Osteoblast (primary cell): Measurements from ENCODE around the gene PTGR3. TPM values are rescaled to one million over a fixed set of nuclear protein-coding genes. Genes with fewer than 3 reads are reported as not detected.

Source experiments
- DNase-seq: peaks from one replicate; pipeline ENCODE4 v3.0.0; 2011; ENCODE audit warnings: low spot score, mixed read lengths; ENCODE audit not compliant: insufficient read length; ENCODE audit errors: missing footprints
- H2AFZ ChIP-seq: 2 replicates; pipeline ENCODE4 v1.6.0; 2011; ENCODE audit warnings: mild to moderate bottlenecking, low read length
- H3K27ac ChIP-seq: 2 replicates; pipeline ENCODE4 v1.5.1; 2011; ENCODE audit warnings: mild to moderate bottlenecking, low read depth, low read length, moderate library complexity
- H3K27me3 ChIP-seq: 2 replicates; pipeline ENCODE4 v1.6.0; 2012; ENCODE audit warnings: mild to moderate bottlenecking, control low read depth, inconsistent platforms, low read length, moderate library complexity; ENCODE audit not compliant: insufficient read depth
- H3K36me3 ChIP-seq: 2 replicates; pipeline ENCODE4 v1.5.1; 2011; ENCODE audit warnings: mild to moderate bottlenecking, low read length, control low read depth, moderate library complexity; ENCODE audit not compliant: insufficient read depth
- H3K4me1 ChIP-seq: 2 replicates; pipeline ENCODE4 v1.5.1; 2011; ENCODE audit warnings: mild to moderate bottlenecking, low read length, control low read depth, moderate library complexity; ENCODE audit not compliant: insufficient read depth
- H3K4me2 ChIP-seq: 2 replicates; pipeline ENCODE4 v1.6.0; 2011; ENCODE audit warnings: mild to moderate bottlenecking, low read length; ENCODE audit not compliant: insufficient read depth
- H3K4me3 ChIP-seq: fragments of 200-600 bp; sonication (generic); 3 replicates; pipeline ENCODE4 v1.5.1; 2012; ENCODE audit warnings: mild to moderate bottlenecking, low read length, inconsistent platforms; ENCODE audit not compliant: insufficient read depth
- H3K79me2 ChIP-seq: 2 replicates; pipeline ENCODE4 v1.6.0; 2012; ENCODE audit warnings: mild to moderate bottlenecking, low read length, control low read depth, inconsistent platforms; ENCODE audit not compliant: insufficient read depth
- H3K9me3 ChIP-seq: 2 replicates; pipeline ENCODE4 v1.5.1; 2011; ENCODE audit warnings: low read depth, low read length, control low read depth
- H4K20me1 ChIP-seq: 2 replicates; pipeline ENCODE4 v1.6.0; 2012; ENCODE audit warnings: mild to moderate bottlenecking, low read length, control low read depth; ENCODE audit not compliant: insufficient read depth
- CTCF ChIP-seq: IDR thresholded peaks from 2 replicates; pipeline ENCODE4 v1.5.1; 2011; ENCODE audit warnings: mild to moderate bottlenecking, low read depth, low read length, moderate library complexity; ENCODE audit errors: extremely low read depth
- total RNA-seq: library from RNA; depleted of rRNA; stranded (reverse); fragments of >200 nt; gene quantifications from 2 replicates; pipeline ENCODE4 v1.2.3, GENCODE V29; 2012

Gene PTGR3
- total RNA-seq, 1 donor = 8.3 TPM

- Histone ChIP-seq H3K79me2 (peaks cover 39% of the 10 kb centered on the region), H4K20me1 (no peaks in the 10 kb centered on the region)
- no peak for TF ChIP-seq CTCF
Observed at GRCh38 chr18:75229437-75229836, 20.5 kb upstream of the PTGR3 start.

GRCh38 chr18:75228967-75229366, 20.0 kb upstream of the PTGR3 start:
- no peaks in the 10 kb centered on the region for H3K27me3 ChIP-seq
- DNase-seq = no peak
- peaks cover 23% of the 10 kb centered on the region for H3K4me1 ChIP-seq
- no peak overlapping the region for H3K4me3 ChIP-seq
- no peaks in the 10 kb centered on the region for H3K36me3 ChIP-seq
- H2AFZ ChIP-seq = no peak overlapping the region
- H3K4me2 ChIP-seq = no peak overlapping the region
- no peak for TF ChIP-seq CTCF
- H3K79me2 ChIP-seq = peaks cover 43% of the 10 kb centered on the region
- no peaks in the 10 kb centered on the region for H4K20me1 ChIP-seq
- no peak overlapping the region for H3K27ac ChIP-seq
- H3K9me3 ChIP-seq = no peaks in the 10 kb centered on the region

More at GRCh38 chr18:75229437-75229836, 20.5 kb upstream of the PTGR3 start:
- Histone ChIP-seq H3K27me3 (no peaks in the 10 kb centered on the region), H3K9me3 (no peaks in the 10 kb centered on the region), H3K27ac (no peak overlapping the region), H3K4me2 (no peak overlapping the region), H3K36me3 (no peaks in the 10 kb centered on the region), H3K4me1 (peaks cover 19% of the 10 kb centered on the region), H2AFZ (no peak overlapping the region), H3K4me3 (no peak overlapping the region)
- DNase-seq = no peak

- H2AFZ ChIP-seq = peak overlapping the region; percentile 71
- peaks cover 47% of the 10 kb centered on the region for H3K79me2 ChIP-seq
- no peaks in the 10 kb centered on the region for H3K36me3 ChIP-seq
- H3K27me3 ChIP-seq = no peaks in the 10 kb centered on the region
- H4K20me1 ChIP-seq = no peaks in the 10 kb centered on the region
- no peaks in the 10 kb centered on the region for H3K9me3 ChIP-seq
- no peak for TF ChIP-seq CTCF
- H3K4me2 ChIP-seq = peak overlapping the region; percentile 84
- no peak overlapping the region for H3K27ac ChIP-seq
- DNase-seq = peak; percentile 77
- H3K4me3 ChIP-seq = peak overlapping the region; percentile 65
- H3K4me1 ChIP-seq = peaks cover 31% of the 10 kb centered on the region
Observed at GRCh38 chr18:75227535-75228296, 18.8 kb upstream of the PTGR3 start.

GRCh38 chr18:75226956-75227316, 18.0 kb upstream of the PTGR3 start:
- H3K9me3 ChIP-seq = no peaks in the 10 kb centered on the region
- peak overlapping the region; percentile 22 for H3K27ac ChIP-seq
- peak overlapping the region; percentile 65 for H3K4me3 ChIP-seq
- no peaks in the 10 kb centered on the region for H3K36me3 ChIP-seq
- peak overlapping the region; percentile 49 for H2AFZ ChIP-seq
- H3K27me3 ChIP-seq = no peaks in the 10 kb centered on the region
- H3K4me1 ChIP-seq = peaks cover 31% of the 10 kb centered on the region
- peaks cover 54% of the 10 kb centered on the region for H3K79me2 ChIP-seq
- TF ChIP-seq CTCF = no peak
- no peak for DNase-seq
- H3K4me2 ChIP-seq = peak overlapping the region; percentile 84
- H4K20me1 ChIP-seq = no peaks in the 10 kb centered on the region
